DND-41 (cell line): Measurements from ENCODE around the gene HOXA5.

Experiments
- ATAC-seq: fragments of 200-7000 bp; cut with Tn5 transposase; 3 replicates; pipeline ENCODE4 v1.9.1; 2021; ENCODE audit warnings: low read depth; ENCODE audit not compliant: insufficient read depth
- DNase-seq: peaks from one replicate; pipeline ENCODE4 v3.0.0-alpha.2; 2020
- H2AFZ ChIP-seq: 2 replicates; pipeline ENCODE4 v1.6.0; 2012; ENCODE audit warnings: low read depth, low read length
- H3K27ac ChIP-seq: 2 replicates; pipeline ENCODE4 v1.5.1; 2012; ENCODE audit warnings: low read length, inconsistent platforms
- H3K27me3 ChIP-seq: fragments of 200-600 bp; sonication (generic); 2 replicates; pipeline ENCODE4 v1.6.0; 2012; ENCODE audit warnings: low read length, mild to moderate bottlenecking, inconsistent platforms; ENCODE audit not compliant: insufficient read depth, poor library complexity
- H3K36me3 ChIP-seq: 2 replicates; pipeline ENCODE4 v1.5.1; 2012; ENCODE audit warnings: low read length, inconsistent platforms; ENCODE audit not compliant: insufficient read depth
- H3K4me1 ChIP-seq: 2 replicates; pipeline ENCODE4 v1.5.1; 2012; ENCODE audit warnings: mild to moderate bottlenecking, low read length; ENCODE audit not compliant: insufficient read depth
- H3K4me2 ChIP-seq: 2 replicates; pipeline ENCODE4 v1.6.0; 2012; ENCODE audit warnings: mild to moderate bottlenecking, moderate library complexity, low read length, inconsistent platforms; ENCODE audit not compliant: insufficient read depth
- H3K4me3 ChIP-seq, 2 experiments: fragments of 200-600 bp in 1 of 2; shearing (Covaris generic) in 1 of 2; 2 replicates each; pipeline ENCODE4 v1.5.1; 2012 to 2016; ENCODE audit warnings: inconsistent platforms in 2 of 2, low read length in 2 of 2, mild to moderate bottlenecking in 2 of 2, low read depth in 1 of 2, moderate library complexity in 1 of 2
- H3K79me2 ChIP-seq: 2 replicates; pipeline ENCODE4 v1.6.0; 2012; ENCODE audit warnings: low read length, inconsistent platforms; ENCODE audit not compliant: insufficient read depth
- H3K9ac ChIP-seq: 2 replicates; pipeline ENCODE4 v1.6.0; 2012; ENCODE audit warnings: low read depth, mild to moderate bottlenecking, inconsistent platforms, low read length, moderate library complexity
- H3K9me3 ChIP-seq: 2 replicates; pipeline ENCODE4 v1.5.1; 2012; ENCODE audit warnings: low read length, moderate library complexity, mild to moderate bottlenecking, inconsistent platforms; ENCODE audit not compliant: insufficient read depth, severe bottlenecking
- H4K20me1 ChIP-seq: 2 replicates; pipeline ENCODE4 v1.6.0; 2012; ENCODE audit warnings: low read length; ENCODE audit not compliant: insufficient read depth
- EZH2 ChIP-seq: IDR thresholded peaks from 3 replicates; pipeline ENCODE4 v1.6.1; 2012; ENCODE audit warnings: borderline replicate concordance, low read depth, mild to moderate bottlenecking, moderate library complexity, low read length, inconsistent platforms; ENCODE audit not compliant: severe bottlenecking
- TF ChIP-seq, protein P1 (sequence below): IDR thresholded peaks from 2 replicates; pipeline ENCODE4 v1.5.1; 2012; ENCODE audit warnings: borderline replicate concordance, low read length, moderate library complexity, mild to moderate bottlenecking; ENCODE audit not compliant: poor library complexity, severe bottlenecking; ENCODE audit errors: extremely low read depth

The HOXA5 gene

DNA sequence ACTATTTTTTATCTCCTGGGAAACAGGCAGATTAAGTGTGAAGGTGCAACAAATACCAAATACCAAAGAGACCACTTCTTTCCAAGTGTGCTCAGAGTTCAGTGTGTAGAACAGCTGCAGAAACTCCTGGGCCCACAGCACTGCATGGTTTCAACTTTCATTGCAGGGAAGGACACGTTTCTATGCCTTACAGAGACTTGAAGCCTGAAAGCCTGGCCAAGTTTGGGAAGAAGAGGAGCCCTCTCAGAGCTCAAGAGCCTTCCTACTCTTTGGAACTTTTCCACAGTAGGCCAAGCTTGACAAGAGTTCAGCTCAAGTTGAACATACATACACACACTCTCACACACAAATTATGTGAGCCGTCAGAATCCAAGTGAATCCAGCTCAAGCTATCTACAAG lies 15.4 kb downstream of the HOXA5 start:
- ATAC-seq (no peak), DNase-seq (no peak)
- Histone ChIP-seq H3K9me3 (no peaks in the 10 kb centered on the region), H3K9ac (no peak overlapping the region), H3K27ac (no peak overlapping the region), H3K79me2 (no peaks in the 10 kb centered on the region), H3K4me2 (no peak overlapping the region), H3K27me3 (no peaks in the 10 kb centered on the region), H4K20me1 (no peaks in the 10 kb centered on the region), H2AFZ (no peak overlapping the region), H3K4me3 (no peak overlapping the region), H3K4me1 (no peaks in the 10 kb centered on the region), H3K36me3 (no peaks in the 10 kb centered on the region)
- TF ChIP-seq, protein P1, sequence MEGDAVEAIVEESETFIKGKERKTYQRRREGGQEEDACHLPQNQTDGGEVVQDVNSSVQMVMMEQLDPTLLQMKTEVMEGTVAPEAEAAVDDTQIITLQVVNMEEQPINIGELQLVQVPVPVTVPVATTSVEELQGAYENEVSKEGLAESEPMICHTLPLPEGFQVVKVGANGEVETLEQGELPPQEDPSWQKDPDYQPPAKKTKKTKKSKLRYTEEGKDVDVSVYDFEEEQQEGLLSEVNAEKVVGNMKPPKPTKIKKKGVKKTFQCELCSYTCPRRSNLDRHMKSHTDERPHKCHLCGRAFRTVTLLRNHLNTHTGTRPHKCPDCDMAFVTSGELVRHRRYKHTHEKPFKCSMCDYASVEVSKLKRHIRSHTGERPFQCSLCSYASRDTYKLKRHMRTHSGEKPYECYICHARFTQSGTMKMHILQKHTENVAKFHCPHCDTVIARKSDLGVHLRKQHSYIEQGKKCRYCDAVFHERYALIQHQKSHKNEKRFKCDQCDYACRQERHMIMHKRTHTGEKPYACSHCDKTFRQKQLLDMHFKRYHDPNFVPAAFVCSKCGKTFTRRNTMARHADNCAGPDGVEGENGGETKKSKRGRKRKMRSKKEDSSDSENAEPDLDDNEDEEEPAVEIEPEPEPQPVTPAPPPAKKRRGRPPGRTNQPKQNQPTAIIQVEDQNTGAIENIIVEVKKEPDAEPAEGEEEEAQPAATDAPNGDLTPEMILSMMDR = no peak
- TF ChIP-seq EZH2 = no peak

DNA sequence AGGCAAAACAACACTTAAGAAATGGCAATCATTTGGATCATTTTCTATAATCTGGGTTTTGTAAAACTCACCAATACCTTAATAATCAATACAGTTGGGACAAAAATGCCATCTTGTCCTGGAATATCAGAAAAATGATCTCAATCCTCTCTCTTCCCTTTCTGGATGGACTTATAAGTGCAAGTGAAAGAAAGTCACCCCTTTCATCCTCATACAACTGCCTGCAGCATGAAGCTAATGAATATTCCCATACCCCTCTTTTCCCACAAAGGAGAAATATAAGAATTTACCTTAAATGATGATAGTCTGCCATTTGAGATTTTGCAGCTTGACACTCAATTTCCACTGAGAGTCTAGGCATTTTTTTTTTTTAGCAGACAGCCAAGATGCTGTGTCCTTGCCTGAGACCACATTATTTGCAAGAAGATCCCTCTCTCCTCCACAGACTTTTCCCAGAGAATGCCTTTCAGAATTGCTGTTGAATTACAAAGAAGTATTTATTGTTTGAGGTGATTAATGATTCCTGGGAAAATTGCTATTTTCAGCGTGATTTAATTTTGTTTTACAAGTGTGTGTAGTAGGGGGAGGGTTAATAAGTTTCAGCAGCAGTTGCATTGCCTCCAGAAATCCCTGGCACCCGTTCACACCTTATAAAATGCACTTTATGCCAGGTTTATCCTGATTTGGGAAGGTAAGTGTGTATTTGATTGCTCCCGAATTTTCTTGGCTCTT lies 16.7 kb downstream of the HOXA5 start:
- ATAC-seq = no peak
- H4K20me1 ChIP-seq = no peaks in the 10 kb centered on the region
- no peaks in the 10 kb centered on the region for H3K9me3 ChIP-seq
- H3K79me2 ChIP-seq = no peaks in the 10 kb centered on the region
- no peak overlapping the region for H3K9ac ChIP-seq
- no peak overlapping the region for H3K4me2 ChIP-seq
- H3K4me1 ChIP-seq = no peaks in the 10 kb centered on the region
- DNase-seq = no peak
- H3K4me3 ChIP-seq = no peak overlapping the region
- H3K27ac ChIP-seq = no peak overlapping the region
- no peak overlapping the region for H2AFZ ChIP-seq
- H3K27me3 ChIP-seq = no peaks in the 10 kb centered on the region
- TF ChIP-seq EZH2 = no peak
- TF ChIP-seq, protein P1 = no peak
- no peaks in the 10 kb centered on the region for H3K36me3 ChIP-seq

DNA sequence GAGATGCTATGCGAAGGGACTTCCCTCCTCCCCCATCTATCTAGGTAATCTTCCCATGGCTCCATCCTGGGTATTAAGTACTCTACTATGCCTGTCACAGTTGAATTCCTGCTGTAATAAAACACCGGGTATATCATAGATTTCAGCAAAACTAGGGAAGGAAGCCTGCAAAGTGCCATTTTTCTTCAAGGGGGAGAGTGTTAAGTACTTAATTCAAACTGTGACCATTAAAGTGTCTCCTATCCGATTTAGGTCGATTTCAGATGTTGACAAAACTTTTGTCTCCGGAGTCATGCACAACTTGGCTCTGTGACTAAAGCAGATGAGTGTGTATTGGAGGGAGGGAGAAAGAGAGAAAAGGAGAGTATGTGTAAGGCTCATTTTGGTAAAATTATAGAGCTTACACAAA lies 17.5 kb downstream of the HOXA5 start:
- Histone ChIP-seq H3K4me2 (no peak overlapping the region), H3K9ac (no peak overlapping the region), H3K36me3 (no peaks in the 10 kb centered on the region), H2AFZ (no peak overlapping the region), H3K27me3 (no peaks in the 10 kb centered on the region), H4K20me1 (no peaks in the 10 kb centered on the region), H3K27ac (no peak overlapping the region), H3K4me1 (no peaks in the 10 kb centered on the region), H3K9me3 (no peaks in the 10 kb centered on the region), H3K79me2 (no peaks in the 10 kb centered on the region), H3K4me3 (no peak overlapping the region)
- TF ChIP-seq EZH2 = no peak
- TF ChIP-seq, protein P1 = no peak
- no peak for DNase-seq
- no peak for ATAC-seq
